Fibroblast of lung (primary cell): ENCODE data around the gene LIG1. TPM values are rescaled to one million over a fixed set of nuclear protein-coding genes. Genes with fewer than 3 reads are reported as not detected.

ENCODE experiments used
- DNase-seq, 2 donors: peaks; one replicate each; pipeline versions ENCODE4 v3.0.0 to v3.0.0-alpha.2; 2010; ENCODE audit warnings: low read depth in 2 of 2
- H2AFZ ChIP-seq: 2 replicates; pipeline ENCODE4 v1.5.1; 2012; ENCODE audit warnings: low read length, control low read depth, inconsistent platforms
- H3K27ac ChIP-seq: 2 replicates; pipeline ENCODE4 v1.5.1; 2011; ENCODE audit warnings: low read length, control low read depth; ENCODE audit not compliant: insufficient read depth
- H3K27me3 ChIP-seq: 2 replicates; pipeline ENCODE4 v1.5.1; 2011; ENCODE audit warnings: mild to moderate bottlenecking, low read length; ENCODE audit not compliant: control insufficient read depth, insufficient read depth
- H3K36me3 ChIP-seq: 2 replicates; pipeline ENCODE4 v1.5.1; 2011; ENCODE audit warnings: low read length; ENCODE audit not compliant: control insufficient read depth, insufficient read depth
- H3K4me1 ChIP-seq: 2 replicates; pipeline ENCODE4 v1.5.1; 2011; ENCODE audit warnings: low read length; ENCODE audit not compliant: control insufficient read depth, insufficient read depth; ENCODE audit errors: extremely low read depth
- H3K4me2 ChIP-seq: 2 replicates; pipeline ENCODE4 v1.5.1; 2011; ENCODE audit warnings: low read length, control low read depth; ENCODE audit not compliant: insufficient read depth; ENCODE audit errors: extremely low read depth
- H3K4me3 ChIP-seq, 4 experiments: fragments of 200-600 bp in 1 of 4; sonication (generic) in 1 of 4; replicated peaks in 1 of 4; 2 replicates each; pipeline ENCODE4 v1.5.1; 2011 to 2016; ENCODE audit warnings: low read length in 4 of 4, low read depth in 3 of 4, mild to moderate bottlenecking in 3 of 4, control low read depth in 2 of 4, inconsistent platforms in 1 of 4, mixed read lengths in 1 of 4; ENCODE audit not compliant: insufficient read depth in 1 of 4; ENCODE audit errors: control extremely low read depth in 1 of 4
- H3K79me2 ChIP-seq: 2 replicates; pipeline ENCODE4 v1.5.1; 2012; ENCODE audit warnings: mild to moderate bottlenecking, low read length, inconsistent platforms; ENCODE audit not compliant: control insufficient read depth, insufficient read depth
- H3K9ac ChIP-seq: 2 replicates; pipeline ENCODE4 v1.5.1; 2011; ENCODE audit warnings: mild to moderate bottlenecking, low read length, control low read depth; ENCODE audit not compliant: insufficient read depth
- H3K9me3 ChIP-seq: 2 replicates; pipeline ENCODE4 v1.5.1; 2012; ENCODE audit warnings: low read depth, low read length; ENCODE audit not compliant: control insufficient read depth, insufficient read depth
- H4K20me1 ChIP-seq: 2 replicates; pipeline ENCODE4 v1.5.1; 2011; ENCODE audit warnings: low read length; ENCODE audit not compliant: control insufficient read depth, insufficient read depth; ENCODE audit errors: extremely low read depth
- CTCF ChIP-seq, 2 donors: IDR thresholded peaks in 1 of 2; conservative IDR thresholded peaks in 1 of 2; 1 replicate in 1 of 2; 2 replicates in 1 of 2; pipeline ENCODE4 v1.5.1; 2011 to 2012; ENCODE audit warnings: low read length in 2 of 2, control low read depth in 1 of 2, inconsistent platforms in 1 of 2, low read depth in 1 of 2, mild to moderate bottlenecking in 1 of 2
- EZH2 ChIP-seq: IDR thresholded peaks from 2 replicates; pipeline ENCODE4 v1.5.1; 2012; ENCODE audit warnings: low read length, control low read depth, mild to moderate bottlenecking; ENCODE audit errors: missing control alignments
- polyA plus RNA-seq, 2 donors: library from polyadenylated mRNA; depleted of rRNA in 1 of 2; stranded (reverse) in 1 of 2; unstranded in 1 of 2; fragments of >200 nt; gene quantifications; 2 replicates each; pipeline ENCODE4 v1.2.1, GENCODE V29; 2011 to 2012; ENCODE audit warnings: missing spikeins in 1 of 2
- total RNA-seq: library from RNA; depleted of rRNA; stranded (reverse); fragments of >200 nt; gene quantifications from 2 replicates; pipeline ENCODE4 v1.2.1, GENCODE V29; 2014

Gene LIG1
- total and polyA plus RNA-seq, 2 donors (not counting 1 experiment from before 2014, with no cell fraction given), result 10.6 TPM

- Histone ChIP-seq H2AFZ (no peak overlapping the region), H3K27me3 (no peaks in the 10 kb centered on the region), H3K4me2 (no peak overlapping the region), H3K4me3 (no peak overlapping the region), H3K27ac (no peak overlapping the region), H3K9me3 (no peaks in the 10 kb centered on the region), H3K9ac (no peak overlapping the region), H3K36me3 (peaks cover 4% of the 10 kb centered on the region), H3K4me1 (no peaks in the 10 kb centered on the region), H3K79me2 (no peaks in the 10 kb centered on the region), H4K20me1 (no peaks in the 10 kb centered on the region)
- no peak for DNase-seq
- no peak for TF ChIP-seq EZH2
- TF ChIP-seq CTCF (conservative IDR thresholded peaks at IDR 0.05 in 1 of 2, IDR thresholded peaks at IDR 0.05 in 1 of 2; ENCODE audit: low read depth in 1 of 2, low read length in 2 of 2), result no peak
Measured at GRCh38 chr19:48149430-48149829, 20.7 kb downstream of the LIG1 start.

DNA sequence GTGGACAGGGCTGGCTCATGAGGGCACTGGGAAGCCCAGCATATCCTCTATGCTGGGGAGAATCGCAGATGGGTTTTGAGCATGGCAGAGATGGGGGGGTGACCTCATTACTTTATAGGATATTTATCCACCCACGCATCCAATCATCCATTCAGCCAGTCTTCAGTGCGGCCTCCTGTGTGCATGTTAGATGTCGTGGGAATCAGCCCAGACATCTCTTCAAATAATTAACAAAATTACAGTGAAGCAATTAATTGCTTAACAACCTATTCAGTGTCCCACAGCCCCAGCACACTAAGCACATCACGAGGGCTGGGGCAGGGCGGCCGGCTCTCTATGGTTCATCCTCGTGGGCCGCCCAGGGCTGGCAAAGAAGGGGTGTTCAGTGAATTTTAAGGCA is 21.6 kb downstream of the LIG1 start:
- Histone ChIP-seq H3K4me3 (no peak overlapping the region), H3K27ac (no peak overlapping the region)
- no peak for TF ChIP-seq EZH2
- TF ChIP-seq CTCF (conservative IDR thresholded peaks at IDR 0.05 in 1 of 2, IDR thresholded peaks at IDR 0.05 in 1 of 2; ENCODE audit: low read depth in 1 of 2, low read length in 2 of 2), result no peak

GRCh38 chr19:48147597-48148175 is 22.5 kb downstream of the LIG1 start:
- Histone ChIP-seq H3K4me1 (no peaks in the 10 kb centered on the region), H3K79me2 (no peaks in the 10 kb centered on the region), H3K27ac (no peak overlapping the region), H4K20me1 (no peaks in the 10 kb centered on the region), H3K4me2 (no peak overlapping the region), H2AFZ (no peak overlapping the region), H3K27me3 (no peaks in the 10 kb centered on the region), H3K9ac (no peak overlapping the region), H3K4me3 (no peak overlapping the region), H3K9me3 (no peaks in the 10 kb centered on the region), H3K36me3 (peaks cover 4% of the 10 kb centered on the region)
- TF ChIP-seq EZH2, result no peak
- no peak for DNase-seq

More for the DNA sequence above, 21.6 kb downstream of the LIG1 start:
- DNase-seq, result no peak
- no peaks in the 10 kb centered on the region for H3K79me2 ChIP-seq
- H3K9ac ChIP-seq, result no peak overlapping the region
- no peaks in the 10 kb centered on the region for H3K4me1 ChIP-seq
- H3K27me3 ChIP-seq, result no peaks in the 10 kb centered on the region
- H3K9me3 ChIP-seq, result no peaks in the 10 kb centered on the region
- no peak overlapping the region for H3K4me2 ChIP-seq
- H3K36me3 ChIP-seq, result peaks cover 4% of the 10 kb centered on the region
- H4K20me1 ChIP-seq, result no peaks in the 10 kb centered on the region
- no peak overlapping the region for H2AFZ ChIP-seq
